Fibroblast of lung (primary cell): Measurements from ENCODE around the gene CDRT4. TPM values are rescaled to one million over a fixed set of nuclear protein-coding genes. Genes with fewer than 3 reads are reported as not detected.

Source experiments
- DNase-seq, 2 donors: peaks; one replicate each; pipeline versions ENCODE4 v3.0.0 to v3.0.0-alpha.2; 2010; ENCODE audit warnings: low read depth in 2 of 2
- H2AFZ ChIP-seq: 2 replicates; pipeline ENCODE4 v1.5.1; 2012; ENCODE audit warnings: low read length, control low read depth, inconsistent platforms
- H3K27ac ChIP-seq: 2 replicates; pipeline ENCODE4 v1.5.1; 2011; ENCODE audit warnings: low read length, control low read depth; ENCODE audit not compliant: insufficient read depth
- H3K27me3 ChIP-seq: 2 replicates; pipeline ENCODE4 v1.5.1; 2011; ENCODE audit warnings: mild to moderate bottlenecking, low read length; ENCODE audit not compliant: control insufficient read depth, insufficient read depth
- H3K36me3 ChIP-seq: 2 replicates; pipeline ENCODE4 v1.5.1; 2011; ENCODE audit warnings: low read length; ENCODE audit not compliant: control insufficient read depth, insufficient read depth
- H3K4me1 ChIP-seq: 2 replicates; pipeline ENCODE4 v1.5.1; 2011; ENCODE audit warnings: low read length; ENCODE audit not compliant: control insufficient read depth, insufficient read depth; ENCODE audit errors: extremely low read depth
- H3K4me2 ChIP-seq: 2 replicates; pipeline ENCODE4 v1.5.1; 2011; ENCODE audit warnings: low read length, control low read depth; ENCODE audit not compliant: insufficient read depth; ENCODE audit errors: extremely low read depth
- H3K4me3 ChIP-seq, 4 experiments: fragments of 200-600 bp in 1 of 4; sonication (generic) in 1 of 4; replicated peaks in 1 of 4; 2 replicates each; pipeline ENCODE4 v1.5.1; 2011 to 2016; ENCODE audit warnings: low read length in 4 of 4, low read depth in 3 of 4, mild to moderate bottlenecking in 3 of 4, control low read depth in 2 of 4, inconsistent platforms in 1 of 4, mixed read lengths in 1 of 4; ENCODE audit not compliant: insufficient read depth in 1 of 4; ENCODE audit errors: control extremely low read depth in 1 of 4
- H3K79me2 ChIP-seq: 2 replicates; pipeline ENCODE4 v1.5.1; 2012; ENCODE audit warnings: mild to moderate bottlenecking, low read length, inconsistent platforms; ENCODE audit not compliant: control insufficient read depth, insufficient read depth
- H3K9ac ChIP-seq: 2 replicates; pipeline ENCODE4 v1.5.1; 2011; ENCODE audit warnings: mild to moderate bottlenecking, low read length, control low read depth; ENCODE audit not compliant: insufficient read depth
- H3K9me3 ChIP-seq: 2 replicates; pipeline ENCODE4 v1.5.1; 2012; ENCODE audit warnings: low read depth, low read length; ENCODE audit not compliant: control insufficient read depth, insufficient read depth
- H4K20me1 ChIP-seq: 2 replicates; pipeline ENCODE4 v1.5.1; 2011; ENCODE audit warnings: low read length; ENCODE audit not compliant: control insufficient read depth, insufficient read depth; ENCODE audit errors: extremely low read depth
- EZH2 ChIP-seq: IDR thresholded peaks from 2 replicates; pipeline ENCODE4 v1.5.1; 2012; ENCODE audit warnings: low read length, control low read depth, mild to moderate bottlenecking; ENCODE audit errors: missing control alignments
- polyA plus RNA-seq, 2 donors: library from polyadenylated mRNA; depleted of rRNA in 1 of 2; stranded (reverse) in 1 of 2; unstranded in 1 of 2; fragments of >200 nt; gene quantifications; 2 replicates each; pipeline ENCODE4 v1.2.1, GENCODE V29; 2011 to 2012; ENCODE audit warnings: missing spikeins in 1 of 2
- total RNA-seq: library from RNA; depleted of rRNA; stranded (reverse); fragments of >200 nt; gene quantifications from 2 replicates; pipeline ENCODE4 v1.2.1, GENCODE V29; 2014
- TF ChIP-seq, protein P1 (sequence below), 2 donors: IDR thresholded peaks in 1 of 2; conservative IDR thresholded peaks in 1 of 2; 1 replicate in 1 of 2; 2 replicates in 1 of 2; pipeline ENCODE4 v1.5.1; 2011 to 2012; ENCODE audit warnings: low read length in 2 of 2, control low read depth in 1 of 2, inconsistent platforms in 1 of 2, low read depth in 1 of 2, mild to moderate bottlenecking in 1 of 2

CDRT4 gene
- total and polyA plus RNA-seq, 2 donors (not counting 1 experiment from before 2014, with no cell fraction given) = 0.49 to 2.3 TPM

DNA sequence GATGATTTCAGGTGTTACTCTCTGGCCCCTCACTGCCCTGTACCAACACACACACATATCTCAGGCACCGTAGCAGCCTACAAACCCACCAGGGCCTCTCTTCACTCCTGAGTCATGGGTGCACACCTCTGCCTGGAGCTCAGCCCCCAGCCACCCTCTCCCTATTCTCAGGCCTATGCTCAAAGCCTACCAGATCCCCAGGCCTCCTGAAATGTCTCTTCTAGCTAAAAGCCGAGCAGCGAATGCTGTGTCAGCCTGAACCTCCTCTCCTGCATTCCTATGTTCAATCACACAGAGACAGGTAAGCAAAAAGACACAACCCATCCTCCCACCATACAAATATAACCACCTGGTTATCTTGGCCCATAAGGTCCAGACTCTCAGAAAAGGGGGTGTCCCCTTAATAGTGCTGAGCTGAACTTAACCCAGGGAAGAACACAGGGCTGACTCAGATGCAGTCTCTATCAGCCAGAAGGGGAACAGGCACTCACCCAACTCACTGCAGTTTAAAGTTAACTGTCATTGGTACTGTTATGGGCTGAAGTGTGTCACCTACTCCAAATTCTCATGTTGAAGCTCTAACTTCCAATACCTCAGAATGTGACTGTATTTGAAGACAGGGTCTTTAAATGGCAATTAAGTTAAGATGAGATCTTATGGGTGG, 64.0 kb downstream of the CDRT4 start:
- Histone ChIP-seq H3K27me3 (no peaks in the 10 kb centered on the region), H3K9me3 (no peaks in the 10 kb centered on the region), H2AFZ (no peak overlapping the region), H3K4me2 (no peak overlapping the region), H3K4me1 (peaks cover 9% of the 10 kb centered on the region), H4K20me1 (no peaks in the 10 kb centered on the region), H3K36me3 (no peaks in the 10 kb centered on the region), H3K27ac (no peak overlapping the region), H3K79me2 (no peaks in the 10 kb centered on the region), H3K9ac (no peak overlapping the region), H3K4me3 (no peak overlapping the region)
- TF ChIP-seq, protein P1, sequence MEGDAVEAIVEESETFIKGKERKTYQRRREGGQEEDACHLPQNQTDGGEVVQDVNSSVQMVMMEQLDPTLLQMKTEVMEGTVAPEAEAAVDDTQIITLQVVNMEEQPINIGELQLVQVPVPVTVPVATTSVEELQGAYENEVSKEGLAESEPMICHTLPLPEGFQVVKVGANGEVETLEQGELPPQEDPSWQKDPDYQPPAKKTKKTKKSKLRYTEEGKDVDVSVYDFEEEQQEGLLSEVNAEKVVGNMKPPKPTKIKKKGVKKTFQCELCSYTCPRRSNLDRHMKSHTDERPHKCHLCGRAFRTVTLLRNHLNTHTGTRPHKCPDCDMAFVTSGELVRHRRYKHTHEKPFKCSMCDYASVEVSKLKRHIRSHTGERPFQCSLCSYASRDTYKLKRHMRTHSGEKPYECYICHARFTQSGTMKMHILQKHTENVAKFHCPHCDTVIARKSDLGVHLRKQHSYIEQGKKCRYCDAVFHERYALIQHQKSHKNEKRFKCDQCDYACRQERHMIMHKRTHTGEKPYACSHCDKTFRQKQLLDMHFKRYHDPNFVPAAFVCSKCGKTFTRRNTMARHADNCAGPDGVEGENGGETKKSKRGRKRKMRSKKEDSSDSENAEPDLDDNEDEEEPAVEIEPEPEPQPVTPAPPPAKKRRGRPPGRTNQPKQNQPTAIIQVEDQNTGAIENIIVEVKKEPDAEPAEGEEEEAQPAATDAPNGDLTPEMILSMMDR (conservative IDR thresholded peaks at IDR 0.05 in 1 of 2, IDR thresholded peaks at IDR 0.05 in 1 of 2; ENCODE audit: low read depth in 1 of 2, low read length in 2 of 2) = no peak
- TF ChIP-seq EZH2 = no peak
- DNase-seq = peak in 1 of 2 donors; percentile 31

DNA sequence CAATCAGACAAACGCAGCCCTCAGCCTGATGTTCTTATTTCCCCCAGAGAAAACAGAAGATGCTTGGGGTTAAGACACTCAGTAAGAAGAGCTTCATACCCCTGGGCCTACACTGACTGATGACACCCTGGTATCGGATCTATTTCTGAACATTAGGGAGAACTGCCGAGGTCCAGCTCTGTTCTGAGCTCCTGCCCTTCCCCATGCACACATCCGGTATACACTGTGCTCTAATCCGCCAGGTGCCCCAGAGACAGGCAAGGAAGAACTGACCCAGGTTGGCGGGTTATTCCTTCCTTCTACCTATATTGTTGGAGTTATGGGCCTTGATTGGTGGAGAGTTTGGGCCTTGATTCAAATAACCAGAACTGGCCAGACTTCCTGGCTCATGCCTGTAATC, 68.0 kb downstream of the CDRT4 start:
- H3K27me3 ChIP-seq = no peaks in the 10 kb centered on the region
- no peaks in the 10 kb centered on the region for H3K36me3 ChIP-seq
- H3K4me1 ChIP-seq = peaks cover 15% of the 10 kb centered on the region
- H3K27ac ChIP-seq = no peak overlapping the region
- TF ChIP-seq EZH2 = no peak
- TF ChIP-seq, protein P1 (conservative IDR thresholded peaks at IDR 0.05 in 1 of 2, IDR thresholded peaks at IDR 0.05 in 1 of 2; ENCODE audit: low read depth in 1 of 2, low read length in 2 of 2) = no peak
- no peaks in the 10 kb centered on the region for H3K79me2 ChIP-seq
- peak overlapping the region; percentile 77 for H2AFZ ChIP-seq
- H3K9me3 ChIP-seq = no peaks in the 10 kb centered on the region
- no peak overlapping the region for H3K4me2 ChIP-seq
- H4K20me1 ChIP-seq = no peaks in the 10 kb centered on the region
- DNase-seq = no peak
- no peak overlapping the region for H3K4me3 ChIP-seq
- H3K9ac ChIP-seq = no peak overlapping the region

DNA sequence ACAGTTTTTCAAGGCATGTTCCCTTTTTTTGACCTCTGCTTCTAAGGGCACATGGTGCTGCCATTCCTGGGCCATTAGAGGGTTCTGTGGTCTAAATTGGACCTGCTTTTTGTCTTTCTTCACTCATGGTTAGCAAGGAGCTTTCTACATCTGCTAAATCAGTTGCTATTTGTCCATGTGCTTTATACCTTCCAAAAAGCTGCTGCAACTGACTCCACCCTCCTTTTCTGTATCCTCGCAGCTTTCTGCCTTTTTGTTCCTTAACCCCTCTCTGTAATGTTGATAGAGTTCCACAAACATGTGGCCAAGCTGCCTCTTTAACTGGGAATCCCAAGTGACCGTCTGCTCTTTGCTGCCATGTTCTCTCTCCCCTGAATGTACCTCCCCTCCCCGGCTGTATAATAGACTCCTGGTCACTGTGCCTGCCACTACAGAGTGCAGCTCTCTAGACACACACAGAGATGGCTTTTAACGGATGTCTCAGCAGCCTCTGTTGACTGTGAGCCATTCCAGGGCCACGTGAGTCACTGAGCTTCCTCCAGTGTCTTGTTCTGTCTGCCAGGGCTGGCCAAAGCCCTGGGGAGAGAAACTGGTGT, 68.6 kb downstream of the CDRT4 start:
- H3K9ac ChIP-seq = no peak overlapping the region
- peaks cover 15% of the 10 kb centered on the region for H3K4me1 ChIP-seq
- peak overlapping the region; percentile 9 for H3K4me2 ChIP-seq
- H3K36me3 ChIP-seq = no peaks in the 10 kb centered on the region
- H3K27ac ChIP-seq = peak overlapping the region; percentile 34
- H3K9me3 ChIP-seq = no peaks in the 10 kb centered on the region
- H3K79me2 ChIP-seq = no peaks in the 10 kb centered on the region
- H3K4me3 ChIP-seq = no peak overlapping the region
- peak overlapping the region; percentile 77 for H2AFZ ChIP-seq
- H4K20me1 ChIP-seq = no peaks in the 10 kb centered on the region
- peak; percentile 19 to 69 for DNase-seq
- no peaks in the 10 kb centered on the region for H3K27me3 ChIP-seq
- TF ChIP-seq EZH2 = no peak
- TF ChIP-seq, protein P1 (conservative IDR thresholded peaks at IDR 0.05 in 1 of 2, IDR thresholded peaks at IDR 0.05 in 1 of 2; ENCODE audit: low read depth in 1 of 2, low read length in 2 of 2) = no peak
